NCI-H748 treated with DMSO at 0.1 percent for 48 hours (cell line): Measurements from ENCODE around the gene CIAO1.
"Not testable (repeated sequence)": the region's sequence is repeated elsewhere in the genome, so short reads cannot be mapped to it uniquely, and the experiment has no call there.

Experiments
- DNase-seq: peaks from one replicate; lab custom pipeline; 2025; lab: John Stamatoyannopoulos, UW

CIAO1 gene

DNA sequence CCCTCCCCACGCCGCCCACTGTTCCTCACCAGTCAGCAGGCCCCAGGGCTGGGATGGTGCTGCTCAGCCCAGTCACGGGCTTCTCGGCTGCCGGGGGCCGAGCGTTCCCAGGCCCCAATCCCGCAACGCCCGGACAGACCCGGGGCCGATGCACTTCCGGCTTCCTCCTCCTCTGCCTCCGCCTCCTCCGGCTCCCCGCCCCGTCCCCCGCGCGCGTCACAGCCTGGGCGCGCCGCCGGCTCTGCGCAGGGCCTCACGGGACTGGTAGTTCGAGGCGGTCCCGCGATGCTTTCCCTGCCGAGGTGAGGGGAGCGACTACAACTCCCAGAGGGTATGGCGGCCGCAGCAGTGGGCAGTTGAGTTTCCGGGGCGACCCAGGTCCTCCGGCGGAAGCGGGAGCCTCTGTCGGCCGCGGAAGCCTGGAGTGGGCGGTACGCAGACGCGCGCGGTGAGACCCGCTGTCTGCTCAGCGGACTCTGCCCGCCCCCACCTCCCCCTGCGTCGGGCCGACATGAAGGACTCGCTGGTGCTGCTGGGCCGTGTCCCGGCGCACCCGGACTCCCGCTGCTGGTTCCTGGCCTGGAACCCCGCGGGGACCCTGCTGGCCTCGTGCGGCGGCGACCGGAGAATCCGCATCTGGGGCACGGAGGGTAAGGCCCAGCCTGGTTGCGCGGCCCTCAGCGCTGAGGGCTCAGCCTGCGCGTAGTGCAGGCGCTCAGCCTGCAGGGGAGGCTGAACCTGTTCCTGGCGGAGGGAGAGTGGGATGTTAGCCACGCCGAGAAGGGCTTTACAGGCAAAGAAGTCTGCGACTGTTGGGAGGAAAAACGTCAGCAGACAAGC is at the start of gene CIAO1, which contains the start of gene TMEM127:
Gene CIAO1 (plus strand): TSS at position 386 of the 840 bp plus-strand sequence. CDS start 126 bp downstream, at position 512.
Gene TMEM127 (minus strand): TSS at position 158 of the 840 bp plus-strand sequence. CDS start 616 bp downstream, outside the sequence.
- DNase-seq = peak; percentile 86

DNA sequence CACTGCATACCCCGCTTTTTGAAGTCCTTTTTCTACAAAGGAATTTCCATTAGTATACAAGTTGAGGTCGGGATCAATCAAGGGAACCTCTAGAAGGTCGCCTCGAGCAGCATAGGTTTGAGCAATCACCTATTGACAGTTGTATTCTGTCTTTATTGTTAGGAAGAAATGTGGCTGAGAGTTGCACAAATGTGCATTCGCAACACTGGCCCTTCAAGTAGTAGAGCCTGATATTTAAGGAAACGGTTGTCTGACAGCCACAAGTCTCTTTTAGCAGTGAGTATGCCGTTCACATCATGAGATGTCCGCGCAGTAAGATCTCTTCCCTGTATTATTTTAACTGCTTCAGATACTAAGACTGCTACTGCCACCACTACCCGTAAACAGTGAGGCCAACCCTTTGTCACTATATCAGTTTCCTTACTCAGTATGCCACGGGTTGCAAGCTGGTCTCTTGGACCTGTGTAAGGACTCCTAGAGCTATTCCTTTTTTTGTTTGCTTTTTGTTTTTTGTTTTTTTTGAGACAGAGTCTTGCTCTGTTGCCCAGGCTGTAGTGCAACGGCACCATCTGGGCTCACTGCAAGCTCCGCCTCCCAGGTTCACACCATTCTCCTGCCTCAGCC is 47.4 kb upstream of the CIAO1 start:
- DNase-seq = no peak

GRCh38 chr2:96219959-96220358 is 46.1 kb upstream of the CIAO1 start:
- not testable (repeated sequence) for DNase-seq

DNA sequence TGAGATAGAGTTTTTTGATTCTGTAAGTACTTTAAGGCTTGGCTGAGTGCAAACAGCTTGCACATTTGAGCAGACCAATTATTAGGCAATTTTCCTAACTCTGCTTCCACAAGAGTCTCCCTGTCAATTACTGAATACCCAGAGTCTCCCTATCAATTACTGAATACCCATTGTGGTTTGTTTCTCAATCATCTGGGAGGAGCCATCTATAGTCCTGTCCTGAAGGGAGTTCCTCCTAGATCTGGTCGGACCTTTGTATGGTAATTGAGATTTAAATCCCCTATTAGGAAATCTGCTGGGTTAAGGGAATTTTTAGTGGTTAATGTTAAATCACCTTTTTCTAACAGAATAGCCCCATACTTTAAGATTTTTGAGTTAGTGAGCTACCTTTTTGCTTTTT is 44.9 kb upstream of the CIAO1 start:
- DNase-seq = not testable (repeated sequence)

GRCh38 chr2:96225016-96225533 is 41.0 kb upstream of the CIAO1 start:
- no peak for DNase-seq

- no peak for DNase-seq
These were observed 34.7 kb upstream of the CIAO1 start for GRCh38 chr2:96231316-96231715.

DNA sequence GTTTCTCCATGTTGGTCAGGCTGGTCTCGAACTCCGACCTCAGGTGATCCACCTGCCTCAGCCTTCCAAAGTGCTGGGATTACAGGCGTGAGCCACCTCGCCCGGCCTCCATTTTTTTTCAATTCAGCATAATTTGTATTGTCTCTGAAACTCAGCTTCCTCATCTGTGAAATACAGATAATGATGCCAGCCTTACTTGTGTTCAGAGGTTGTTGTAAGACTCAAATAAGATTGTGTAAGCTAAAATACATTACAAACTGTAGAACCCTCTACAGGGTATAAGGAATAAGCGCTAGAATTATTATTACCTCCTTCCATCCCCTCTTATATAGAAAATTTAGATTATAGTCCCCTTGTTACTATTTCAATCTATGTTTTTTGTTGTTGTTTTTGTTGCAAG is 32.6 kb upstream of the CIAO1 start:
- no peak for DNase-seq

- DNase-seq = no peak
These were observed 32.1 kb upstream of the CIAO1 start for GRCh38 chr2:96233880-96234316.

- no peak for DNase-seq
These were observed 29.1 kb upstream of the CIAO1 start for GRCh38 chr2:96236882-96237281.

GRCh38 chr2:96238266-96238665 is 27.8 kb upstream of the CIAO1 start:
- DNase-seq = no peak

- no peak for DNase-seq
These were observed 26.9 kb upstream of the CIAO1 start for GRCh38 chr2:96239091-96239490.

GRCh38 chr2:96239745-96240264 is 26.2 kb upstream of the CIAO1 start:
- DNase-seq = no peak

DNA sequence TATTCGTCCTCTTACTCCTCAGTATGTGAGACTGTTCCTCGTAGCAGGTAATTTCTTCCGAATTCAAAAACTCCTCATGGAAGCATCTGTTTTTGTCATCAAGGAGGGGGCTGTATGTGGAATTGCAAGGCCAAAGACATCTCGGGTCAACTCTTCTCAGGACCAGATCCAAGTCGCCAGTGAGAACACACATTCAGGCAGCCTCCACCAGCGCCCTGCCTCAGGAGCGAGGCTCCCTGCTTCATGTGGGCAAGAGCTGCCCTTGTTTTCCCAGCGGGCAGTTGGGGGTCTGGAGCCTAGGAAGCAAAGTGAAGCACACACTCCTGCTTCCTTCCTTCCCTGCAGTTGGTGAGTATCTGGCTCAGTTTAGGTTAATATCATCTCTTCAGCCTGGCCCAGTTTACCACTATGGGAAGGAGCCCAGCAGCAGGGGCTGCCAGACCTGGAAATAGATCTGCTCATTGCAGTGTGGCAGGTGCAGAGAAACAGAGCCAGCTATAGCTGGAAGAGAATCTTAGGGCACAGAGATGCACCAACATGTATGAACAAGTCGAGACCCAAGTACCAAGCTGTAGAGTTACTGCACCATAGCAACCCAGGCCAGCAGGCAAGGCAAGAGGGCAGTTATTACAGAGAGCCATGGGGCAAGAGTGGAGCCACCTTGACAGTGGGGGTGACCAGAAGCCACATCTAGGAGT is 25.5 kb upstream of the CIAO1 start:
- DNase-seq = no peak

GRCh38 chr2:96241227-96241626 is 24.8 kb upstream of the CIAO1 start:
- no peak for DNase-seq

DNA sequence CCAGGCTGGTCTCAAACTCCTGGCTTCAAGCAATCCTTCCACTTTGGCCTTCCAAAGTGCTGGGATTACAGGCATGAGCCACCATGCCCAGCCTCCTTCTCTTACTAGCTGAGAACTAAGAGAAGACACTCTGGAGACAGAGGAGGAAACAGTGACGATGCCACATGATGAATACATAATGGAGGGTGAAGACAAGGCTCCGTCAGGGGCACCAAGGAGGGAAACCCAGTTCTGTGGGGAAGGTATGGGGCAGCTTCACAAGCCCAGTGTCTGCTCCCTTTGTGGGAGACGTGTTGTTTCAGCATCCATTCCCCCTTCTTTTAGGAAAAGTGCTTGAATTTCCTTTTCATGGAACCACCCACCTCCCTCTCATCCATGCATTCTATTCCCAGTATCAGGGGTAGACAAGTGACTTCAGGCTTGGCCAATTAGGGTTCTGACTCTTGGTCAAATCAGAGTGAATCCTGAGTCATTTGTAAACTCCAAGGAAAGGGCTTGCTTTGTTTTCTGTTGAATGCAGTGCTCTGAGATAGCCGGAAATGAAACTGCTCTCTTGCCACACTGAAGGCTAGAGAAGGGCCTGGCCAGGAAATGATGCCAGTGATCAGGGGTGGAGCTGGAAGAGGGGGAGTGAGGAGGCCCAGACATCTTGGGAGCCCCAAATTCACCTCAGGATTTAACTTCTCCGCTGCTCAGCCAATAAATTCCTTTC is 24.0 kb upstream of the CIAO1 start:
- DNase-seq = no peak

GRCh38 chr2:96243843-96244242 is 22.2 kb upstream of the CIAO1 start:
- DNase-seq = no peak

DNA sequence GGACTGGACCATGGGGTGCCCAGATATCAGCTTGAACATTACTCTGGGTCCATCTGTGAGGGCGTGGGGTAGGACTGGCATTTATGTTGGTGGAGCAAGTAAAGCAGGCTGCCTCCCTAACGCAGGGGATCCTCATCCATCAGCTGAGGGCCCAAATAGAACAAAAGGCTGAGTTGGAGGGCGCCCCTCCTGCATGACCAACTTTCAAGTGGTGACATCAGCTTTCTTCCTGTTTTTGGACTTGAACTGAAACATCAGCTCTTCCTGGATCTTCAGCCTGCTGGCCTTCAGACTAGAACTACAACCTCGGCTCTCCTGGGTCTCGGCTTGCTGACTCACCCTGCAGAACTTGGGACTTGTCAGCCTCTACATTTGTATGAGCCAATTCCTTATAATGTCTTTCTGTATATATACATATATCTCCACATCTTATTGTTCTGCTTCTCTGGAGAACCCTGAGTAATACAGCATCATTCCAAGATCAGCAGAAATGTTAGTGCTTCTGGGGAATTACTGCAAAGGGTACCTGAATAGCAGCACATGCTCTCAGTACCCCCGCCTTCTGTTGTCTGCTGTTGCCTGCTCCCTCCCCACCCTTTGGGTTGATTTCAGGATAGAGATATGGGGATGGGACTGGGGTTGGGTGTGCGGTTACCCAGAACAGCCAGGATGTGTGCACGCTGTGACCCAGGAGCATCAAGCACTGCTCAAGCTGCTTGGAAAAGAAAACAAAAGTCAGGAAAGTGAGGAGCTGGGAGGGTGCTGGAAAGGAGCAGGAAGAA is 20.2 kb upstream of the CIAO1 start:
- DNase-seq = no peak

GRCh38 chr2:96247009-96247408 is 19.0 kb upstream of the CIAO1 start:
- DNase-seq = no peak

DNA sequence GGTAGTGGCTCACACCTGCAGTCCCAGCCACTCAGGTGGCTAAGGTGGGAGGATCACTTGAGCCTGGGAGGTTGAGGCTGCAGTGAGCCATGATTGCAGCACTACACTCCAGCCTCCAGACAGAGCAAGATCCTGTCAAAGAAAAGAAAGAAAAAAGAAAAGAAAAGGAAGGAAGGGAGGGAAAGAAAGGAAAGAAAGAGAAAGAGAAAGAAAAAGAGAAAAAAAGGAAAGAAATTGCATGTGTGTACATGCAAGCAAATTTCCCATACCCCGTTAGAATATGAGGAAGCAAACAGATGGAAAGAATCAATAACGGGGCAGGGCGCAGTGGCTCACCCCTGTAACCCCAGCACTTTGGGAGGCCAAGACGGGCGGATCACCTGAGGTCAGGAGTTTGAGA is 18.1 kb upstream of the CIAO1 start:
- no peak for DNase-seq

GRCh38 chr2:96248624-96249023 is 17.4 kb upstream of the CIAO1 start:
- DNase-seq = no peak

GRCh38 chr2:96249654-96250053 is 16.4 kb upstream of the CIAO1 start:
- DNase-seq = no peak
